ENCODE measurements around the gene ZNF324. TPM values are rescaled to one million over a fixed set of nuclear protein-coding genes. Genes with fewer than 3 reads are reported as not detected.

The ZNF324 gene
- total RNA-seq, 4 donors from 2014 or later = 4.9 to 11.7 (median 8.6) TPM

DNA sequence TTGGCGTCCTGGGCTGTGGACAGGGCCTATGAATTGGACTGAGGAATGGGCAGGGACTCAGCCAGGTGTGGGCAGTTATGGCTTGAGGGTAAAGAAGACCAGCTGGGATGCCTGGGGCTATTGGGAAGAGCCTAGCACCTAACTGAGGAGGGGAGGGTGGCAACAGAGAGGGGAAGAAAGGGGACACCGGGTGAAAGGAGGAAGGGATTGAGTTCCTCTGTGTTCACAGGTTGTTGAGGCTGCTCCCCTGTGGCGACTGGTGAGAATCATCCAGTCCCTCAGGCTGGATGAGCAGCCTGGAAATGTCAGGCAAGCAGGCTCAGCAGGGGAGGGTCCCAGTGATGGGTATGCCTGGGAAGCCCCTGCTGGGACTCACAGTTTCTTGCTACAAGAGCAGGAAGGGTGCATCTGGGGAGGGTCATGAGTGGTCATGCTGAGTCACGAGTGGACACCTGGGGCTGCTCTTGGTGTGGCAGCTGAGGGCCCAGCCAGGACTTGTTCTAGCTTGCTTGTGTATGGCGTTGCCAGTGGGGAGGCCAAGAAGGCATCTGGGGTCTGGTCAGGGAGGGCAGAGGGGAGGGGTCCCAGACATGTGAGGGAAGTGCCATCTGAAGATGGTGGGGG, 1.4 kb downstream of the ZNF324 start:
- TF ChIP-seq, protein P1, sequence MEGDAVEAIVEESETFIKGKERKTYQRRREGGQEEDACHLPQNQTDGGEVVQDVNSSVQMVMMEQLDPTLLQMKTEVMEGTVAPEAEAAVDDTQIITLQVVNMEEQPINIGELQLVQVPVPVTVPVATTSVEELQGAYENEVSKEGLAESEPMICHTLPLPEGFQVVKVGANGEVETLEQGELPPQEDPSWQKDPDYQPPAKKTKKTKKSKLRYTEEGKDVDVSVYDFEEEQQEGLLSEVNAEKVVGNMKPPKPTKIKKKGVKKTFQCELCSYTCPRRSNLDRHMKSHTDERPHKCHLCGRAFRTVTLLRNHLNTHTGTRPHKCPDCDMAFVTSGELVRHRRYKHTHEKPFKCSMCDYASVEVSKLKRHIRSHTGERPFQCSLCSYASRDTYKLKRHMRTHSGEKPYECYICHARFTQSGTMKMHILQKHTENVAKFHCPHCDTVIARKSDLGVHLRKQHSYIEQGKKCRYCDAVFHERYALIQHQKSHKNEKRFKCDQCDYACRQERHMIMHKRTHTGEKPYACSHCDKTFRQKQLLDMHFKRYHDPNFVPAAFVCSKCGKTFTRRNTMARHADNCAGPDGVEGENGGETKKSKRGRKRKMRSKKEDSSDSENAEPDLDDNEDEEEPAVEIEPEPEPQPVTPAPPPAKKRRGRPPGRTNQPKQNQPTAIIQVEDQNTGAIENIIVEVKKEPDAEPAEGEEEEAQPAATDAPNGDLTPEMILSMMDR (IDR thresholded peaks at IDR 0.05; ENCODE audit: low read depth) = no peak

DNA sequence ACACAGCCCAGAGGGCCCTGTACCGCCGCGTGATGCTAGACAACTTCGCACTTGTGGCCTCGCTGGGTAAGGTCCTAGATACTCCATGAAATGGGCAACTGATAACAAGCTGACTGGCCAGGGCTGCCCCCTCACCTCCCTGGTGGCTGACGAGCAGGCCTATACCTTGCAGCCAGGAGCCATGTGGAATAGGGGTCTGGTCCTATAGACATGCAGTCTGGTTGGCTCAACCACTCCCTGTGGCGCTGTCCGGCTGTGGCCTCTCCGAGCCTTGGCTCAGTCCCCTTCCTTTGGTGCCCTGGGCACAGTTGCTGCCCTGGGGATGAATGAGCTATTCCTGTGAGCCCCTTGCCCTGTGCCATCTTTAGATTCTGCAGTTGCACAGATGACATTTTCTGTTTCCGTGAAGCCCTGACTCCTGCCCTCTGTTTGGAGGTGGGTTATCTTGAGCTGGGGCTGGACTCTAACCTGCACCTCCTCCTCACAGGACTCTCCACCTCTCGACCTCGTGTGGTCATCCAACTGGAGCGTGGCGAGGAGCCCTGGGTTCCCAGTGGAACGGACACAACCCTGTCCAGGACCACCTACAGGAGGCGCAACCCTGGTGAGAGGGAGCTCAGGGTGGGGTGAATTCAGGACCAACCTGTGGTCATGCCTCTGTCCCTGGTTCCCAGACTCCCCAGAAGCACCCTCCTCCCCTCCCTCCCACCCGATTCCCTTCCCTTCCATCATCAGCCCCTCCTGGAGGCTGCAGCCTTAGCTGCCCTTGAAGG, 2.5 kb downstream of the ZNF324 start:
- TF ChIP-seq, protein P1 (IDR thresholded peaks at IDR 0.05; ENCODE audit: low read depth) = no peak

DNA sequence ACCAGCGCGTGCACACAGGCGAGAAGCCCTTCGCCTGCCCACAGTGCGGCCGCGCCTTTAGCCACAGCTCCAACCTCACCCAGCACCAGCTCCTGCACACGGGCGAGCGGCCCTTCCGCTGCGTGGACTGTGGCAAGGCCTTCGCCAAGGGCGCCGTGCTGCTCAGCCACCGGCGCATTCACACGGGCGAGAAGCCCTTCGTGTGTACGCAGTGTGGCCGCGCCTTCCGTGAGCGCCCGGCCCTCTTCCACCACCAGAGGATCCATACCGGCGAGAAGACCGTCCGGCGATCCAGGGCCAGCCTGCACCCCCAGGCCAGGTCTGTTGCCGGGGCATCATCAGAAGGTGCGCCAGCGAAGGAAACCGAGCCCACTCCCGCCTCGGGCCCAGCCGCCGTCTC, 4.9 kb downstream of the ZNF324 start:
- TF ChIP-seq, protein P1 (IDR thresholded peaks at IDR 0.05; ENCODE audit: low read depth) = no peak

DNA sequence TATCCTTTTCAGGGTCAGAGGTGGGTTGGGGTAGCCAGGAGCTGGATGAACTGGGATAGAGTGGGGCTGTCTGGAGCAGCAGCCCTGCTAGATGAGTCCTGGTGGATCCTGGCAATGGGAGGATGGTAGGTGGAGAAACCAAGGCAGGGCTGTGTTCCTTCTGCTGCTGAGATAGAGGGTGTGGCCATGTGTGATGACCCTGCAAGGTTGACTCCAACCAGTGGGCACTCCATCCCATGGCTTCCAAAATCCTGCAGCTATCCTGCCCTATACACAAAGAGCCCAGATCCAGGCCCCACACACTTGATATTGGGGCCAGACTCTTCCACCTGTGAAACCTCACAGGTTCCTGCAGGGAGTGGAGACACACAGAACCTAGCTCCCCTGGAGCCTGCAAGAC, 6.9 kb downstream of the ZNF324 start:
- TF ChIP-seq, protein P1 (IDR thresholded peaks at IDR 0.05; ENCODE audit: low read depth) = no peak

DNA sequence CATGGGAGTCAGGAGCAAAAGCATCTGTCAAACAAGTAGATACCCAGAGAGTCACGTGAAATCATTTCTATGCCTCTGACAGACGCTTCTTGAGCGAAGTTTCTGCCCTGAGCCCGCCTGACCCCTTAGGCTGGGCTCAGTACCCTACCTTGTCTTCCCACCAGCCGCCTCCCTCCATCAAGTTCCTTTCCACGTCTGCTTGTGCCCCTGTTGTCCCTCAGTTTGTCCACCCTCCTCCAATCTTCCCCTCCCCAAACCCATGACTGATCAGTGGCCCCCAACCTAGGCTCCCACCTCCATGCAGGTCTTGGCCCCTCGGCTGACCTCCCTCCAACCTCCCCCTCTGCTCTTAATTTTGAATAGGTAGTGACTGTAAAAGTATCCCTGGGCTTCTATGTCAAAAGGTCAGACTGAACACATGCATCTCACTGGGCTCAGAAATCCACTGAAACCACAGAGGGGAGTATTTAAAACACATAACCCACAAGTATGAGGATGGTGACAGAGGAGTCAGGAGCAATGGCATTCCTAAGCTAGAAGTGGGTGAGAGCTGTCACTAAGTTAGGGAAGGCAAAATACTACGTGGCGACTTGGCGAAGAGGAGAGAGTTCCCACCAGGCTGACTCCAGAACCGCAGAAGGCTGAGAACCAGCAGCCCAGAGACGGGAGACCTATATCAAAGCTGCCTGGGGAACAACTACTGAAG, 7.6 kb downstream of the ZNF324 start:
- TF ChIP-seq, protein P1 (IDR thresholded peaks at IDR 0.05; ENCODE audit: low read depth) = no peak

DNA sequence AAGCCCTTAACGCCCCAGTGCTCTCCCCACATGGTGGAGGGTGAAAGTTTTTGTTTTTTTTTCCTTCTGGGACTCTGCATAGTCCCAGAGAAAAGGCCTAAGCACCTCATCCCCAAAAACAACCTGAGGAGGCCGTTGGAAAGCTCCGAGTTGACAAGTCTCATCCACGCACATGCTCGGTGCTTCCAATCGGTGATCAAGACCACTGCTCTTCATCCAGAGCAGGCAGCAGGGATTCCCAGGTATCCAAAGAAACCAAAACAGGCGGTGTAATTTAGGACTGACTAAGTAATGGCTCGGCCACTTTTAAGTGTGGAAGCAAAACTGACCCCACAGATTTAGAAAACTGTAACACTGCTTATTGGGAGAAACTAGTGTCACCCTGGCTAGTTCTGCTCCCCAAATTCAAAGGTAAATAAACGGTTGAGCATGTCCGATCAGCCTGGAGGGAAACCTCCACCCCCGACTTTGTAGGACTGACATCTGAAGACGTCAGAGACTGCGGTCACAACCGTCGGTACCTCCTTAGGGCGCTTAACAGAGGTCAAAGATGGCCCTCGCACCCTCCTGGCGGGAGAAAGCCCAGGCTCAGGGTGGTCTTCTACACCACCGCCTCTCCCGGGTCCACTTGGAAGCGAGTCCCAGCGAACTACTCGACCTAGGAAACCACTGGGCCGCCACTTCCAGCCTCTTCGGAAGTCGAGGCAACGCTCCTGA, 8.3 kb downstream of the ZNF324 start:
- TF ChIP-seq, protein P1 (IDR thresholded peaks at IDR 0.05; ENCODE audit: low read depth) = no peak

All from subcutaneous adipose tissue (tissue), 4 donors.